HG03066 (cell line): ENCODE results near the gene REXO5.
"Not testable (repeated sequence)": the region's sequence is repeated elsewhere in the genome, so short reads cannot be mapped to it uniquely, and the experiment has no call there.

ENCODE experiments used
- ATAC-seq: cut with Tn5 transposase; IDR thresholded peaks from one replicate; pipeline ENCODE4 v1.9.1; 2021; ENCODE audit warnings: low read depth; ENCODE audit not compliant: unreplicated experiment

Gene REXO5

DNA sequence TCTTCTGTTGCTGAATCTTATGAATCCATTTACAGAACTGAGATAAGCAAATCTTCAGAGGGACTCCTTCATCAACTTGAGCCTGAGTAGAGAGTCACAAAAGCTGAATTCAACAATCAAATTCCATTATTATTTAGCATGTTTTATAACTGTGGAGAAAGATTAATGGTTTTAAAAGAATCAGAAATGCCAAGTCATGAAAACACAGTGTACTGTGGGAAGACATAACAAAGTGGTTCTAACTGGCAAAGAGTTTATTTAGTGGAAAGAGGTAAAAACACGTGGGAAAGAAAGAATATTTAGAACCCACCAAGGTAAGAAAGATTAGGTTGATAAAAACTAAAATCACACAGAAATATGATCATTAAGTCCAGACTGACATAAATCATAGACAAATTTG lies 5.0 kb upstream of the REXO5 start:
- no peak for ATAC-seq

DNA sequence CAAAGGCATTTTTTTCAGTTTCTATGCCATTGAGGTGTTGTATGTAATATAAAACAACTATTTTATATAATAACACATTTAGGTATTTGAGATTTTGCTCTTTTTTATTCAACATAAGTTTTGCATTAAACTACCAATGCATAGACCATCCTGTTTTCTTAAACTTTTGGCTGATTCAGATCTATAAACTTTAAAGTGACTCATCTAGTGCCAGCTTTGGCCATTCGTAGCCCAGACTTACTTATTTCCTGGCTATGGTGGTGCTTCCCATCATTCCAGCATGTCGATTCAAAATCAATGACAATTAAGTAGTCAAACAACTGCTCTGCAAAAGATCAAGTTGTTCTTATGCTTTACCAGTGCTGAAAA lies 3.2 kb upstream of the REXO5 start:
- no peak for ATAC-seq

DNA sequence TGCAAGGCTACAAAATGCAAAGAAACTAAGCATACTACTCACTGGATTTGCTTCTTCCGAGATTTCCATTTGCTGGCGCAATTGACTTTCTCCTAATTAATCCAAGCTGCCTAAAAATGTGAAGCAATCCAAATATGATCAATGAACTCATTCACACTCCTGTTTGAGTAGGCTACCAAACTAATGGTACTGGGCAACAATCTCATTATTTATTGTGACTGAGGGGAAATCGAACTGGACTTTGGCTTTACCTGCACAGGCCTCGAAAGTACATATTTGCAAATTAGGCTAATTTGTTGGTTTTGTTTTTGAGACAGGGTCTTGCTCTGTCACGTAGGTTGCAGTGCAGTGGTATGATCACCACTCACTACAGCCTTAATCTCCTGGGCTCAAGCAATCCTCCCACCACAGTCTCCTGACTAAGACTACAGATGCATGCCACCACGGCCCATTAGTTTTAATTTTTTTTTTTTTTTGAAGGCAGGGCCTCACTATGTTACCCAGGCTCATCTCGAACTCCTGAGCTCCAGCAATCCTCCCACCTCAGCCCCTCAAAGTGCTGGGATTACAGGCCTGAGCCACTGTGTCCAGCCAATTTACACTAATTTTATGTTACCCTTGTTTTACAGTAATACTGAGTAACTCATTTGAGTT lies 2.6 kb upstream of the REXO5 start:
- no peak for ATAC-seq

DNA sequence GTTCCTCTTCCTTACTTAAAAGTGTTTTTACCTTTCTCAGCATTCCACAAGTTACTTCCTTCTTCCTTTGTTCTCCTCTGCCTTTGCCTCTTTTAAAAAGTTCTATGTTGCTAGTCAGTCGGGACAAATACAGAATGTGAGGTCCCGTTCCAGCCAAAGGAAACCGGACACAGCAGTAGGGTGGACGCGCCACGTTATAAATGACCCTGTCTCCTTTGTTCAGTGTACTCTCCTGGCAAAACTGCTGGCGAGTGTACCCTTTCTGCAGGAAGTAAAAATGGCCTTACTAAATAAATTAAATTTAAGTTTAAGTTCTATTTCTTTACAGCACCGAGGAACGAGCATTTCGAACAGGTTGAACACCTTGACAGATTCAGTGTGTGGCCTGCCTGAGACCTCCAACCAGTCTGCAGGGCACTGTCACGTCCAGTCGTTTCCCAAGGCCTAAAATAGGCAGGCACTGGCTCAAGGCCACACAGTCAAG lies 601 bp upstream of the REXO5 start:
- not testable (repeated sequence) for ATAC-seq

DNA sequence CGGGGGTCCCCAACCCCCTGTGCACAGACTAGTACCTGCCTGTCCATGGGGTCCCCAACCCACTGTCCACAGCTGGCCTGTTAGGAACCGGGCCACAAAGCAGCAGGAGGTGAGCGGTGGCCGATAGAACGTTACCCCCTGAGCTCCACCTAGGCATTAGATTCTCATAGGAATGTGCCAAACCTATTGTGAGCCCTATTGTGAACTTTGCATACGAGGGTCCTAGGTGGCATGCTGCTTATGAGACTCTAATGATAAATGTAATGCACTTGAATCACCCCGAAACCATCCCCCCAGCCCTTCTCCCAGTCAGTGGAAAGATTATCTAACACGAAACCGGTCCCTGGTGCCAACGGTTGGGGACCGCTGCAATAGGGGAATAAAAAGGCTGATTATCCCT lies 1.5 kb downstream of the REXO5 start:
- ATAC-seq = no peak

- no peak for ATAC-seq
Observed at GRCh38 chr16:20811889-20812439, 5.6 kb downstream of the REXO5 start.

GRCh38 chr16:20812510-20812909 lies 6.2 kb downstream of the REXO5 start:
- ATAC-seq = no peak

DNA sequence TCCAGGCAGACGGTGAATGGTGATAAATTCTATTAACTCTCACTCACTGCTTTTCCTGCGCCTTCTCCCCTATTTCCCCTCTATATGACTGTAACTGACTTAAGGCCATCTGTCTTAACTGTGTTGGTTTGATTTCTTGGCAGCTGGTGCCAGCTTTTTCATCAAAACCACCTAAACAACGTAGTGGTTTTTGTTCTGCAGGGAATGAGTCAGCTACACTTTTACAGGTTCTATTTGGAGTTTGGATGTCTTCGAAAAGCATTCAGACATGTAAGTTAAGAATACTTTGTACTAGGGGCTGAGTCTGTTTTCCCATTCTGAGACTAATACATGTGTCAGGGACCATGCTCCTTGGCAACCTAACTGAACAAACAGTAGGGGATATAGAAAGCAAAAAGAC lies 8.5 kb downstream of the REXO5 start:
- no peak for ATAC-seq

DNA sequence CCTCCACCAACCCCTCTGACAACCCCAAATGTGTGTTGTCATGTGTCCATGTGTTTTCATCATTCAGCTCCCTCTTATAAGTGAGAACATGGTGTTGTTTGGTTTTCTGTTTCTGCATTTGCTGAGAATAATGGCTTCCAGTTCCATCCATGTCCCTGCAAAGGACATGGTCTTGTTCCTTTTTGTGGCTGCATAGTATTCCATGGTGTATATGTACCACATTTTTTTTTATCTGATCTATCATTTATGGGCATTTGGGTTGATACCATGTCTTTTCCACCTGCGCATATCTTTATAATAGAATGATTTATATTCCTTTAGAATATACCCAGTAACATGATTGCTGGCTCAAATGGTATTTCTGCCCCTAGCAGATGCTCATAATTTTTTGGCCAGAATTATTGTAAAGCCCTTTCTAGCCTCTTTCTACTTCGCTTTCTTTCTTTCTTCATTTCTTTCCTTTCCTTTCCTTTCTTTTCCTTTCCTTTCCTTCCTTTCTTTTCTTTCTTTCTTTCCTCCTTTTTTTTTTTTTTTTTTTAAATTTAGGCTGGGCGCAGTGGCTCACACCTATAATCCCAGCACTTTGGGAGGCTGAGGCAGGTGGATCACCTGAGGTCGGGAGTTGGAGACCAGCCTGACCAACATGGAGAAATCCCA lies 12.7 kb downstream of the REXO5 start:
- ATAC-seq = no peak

- no peak for ATAC-seq
Observed at GRCh38 chr16:20821682-20822081, 15.4 kb downstream of the REXO5 start.

DNA sequence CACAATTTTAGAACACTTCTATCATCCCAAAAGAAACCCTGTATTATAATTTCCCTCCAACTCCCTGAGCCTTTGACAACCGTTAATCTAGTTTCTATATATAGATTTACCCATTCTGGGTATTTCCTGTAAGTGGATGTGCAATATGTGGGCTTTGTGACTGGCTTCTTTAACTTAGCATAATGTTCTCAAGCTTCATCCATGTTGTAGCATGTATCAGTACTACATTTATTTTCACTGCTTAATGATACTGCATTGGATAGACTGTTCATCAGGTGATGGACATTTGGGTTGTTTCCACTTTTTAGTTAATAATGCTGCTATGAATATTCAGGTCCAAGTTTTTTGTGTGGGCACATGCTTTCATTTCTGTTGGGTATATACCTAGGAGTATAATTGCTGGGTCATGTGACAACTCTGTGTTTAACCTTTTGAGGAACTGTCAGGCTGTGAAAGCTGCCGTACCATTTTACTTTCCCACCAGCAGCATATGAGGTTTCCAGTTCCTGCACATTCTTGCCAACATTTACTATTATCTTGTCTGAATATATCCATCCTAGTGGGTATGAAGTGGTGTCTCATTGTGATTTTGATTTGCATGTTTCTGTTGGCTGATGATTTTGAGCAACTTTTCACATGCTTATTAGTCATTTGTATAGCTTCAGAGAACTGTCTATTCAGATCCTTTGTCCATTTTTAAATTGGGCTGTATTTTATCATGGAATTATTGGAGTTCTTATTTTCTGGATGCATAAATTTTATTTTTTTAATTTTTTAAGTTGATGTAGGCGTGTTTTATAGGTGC lies 16.4 kb downstream of the REXO5 start:
- no peak for ATAC-seq

GRCh38 chr16:20826039-20826566 lies 19.8 kb downstream of the REXO5 start:
- ATAC-seq = no peak

- no peak for ATAC-seq
Observed at GRCh38 chr16:20829536-20829935, 23.2 kb downstream of the REXO5 start.

DNA sequence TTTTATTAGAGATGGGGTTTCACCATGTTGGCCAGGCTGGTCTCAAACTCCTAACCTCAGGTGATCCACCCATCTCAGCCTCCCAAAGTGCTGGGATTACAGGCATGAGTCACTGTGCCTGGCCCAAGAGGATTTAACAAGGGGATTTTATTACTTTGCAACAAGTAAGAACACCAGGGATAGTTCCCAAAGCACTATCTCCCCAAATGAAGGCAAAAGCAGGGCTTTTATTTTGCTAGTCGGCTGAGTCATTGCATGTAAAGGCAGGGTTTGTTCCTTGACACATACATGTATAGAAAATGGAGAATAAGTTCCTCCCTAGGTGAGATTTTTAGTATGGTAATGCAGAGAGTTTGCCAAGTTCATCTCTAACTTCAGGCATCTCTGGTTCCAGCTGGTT lies 24.0 kb downstream of the REXO5 start:
- ATAC-seq = no peak

GRCh38 chr16:20833086-20833485 lies 26.8 kb downstream of the REXO5 start:
- ATAC-seq = no peak

DNA sequence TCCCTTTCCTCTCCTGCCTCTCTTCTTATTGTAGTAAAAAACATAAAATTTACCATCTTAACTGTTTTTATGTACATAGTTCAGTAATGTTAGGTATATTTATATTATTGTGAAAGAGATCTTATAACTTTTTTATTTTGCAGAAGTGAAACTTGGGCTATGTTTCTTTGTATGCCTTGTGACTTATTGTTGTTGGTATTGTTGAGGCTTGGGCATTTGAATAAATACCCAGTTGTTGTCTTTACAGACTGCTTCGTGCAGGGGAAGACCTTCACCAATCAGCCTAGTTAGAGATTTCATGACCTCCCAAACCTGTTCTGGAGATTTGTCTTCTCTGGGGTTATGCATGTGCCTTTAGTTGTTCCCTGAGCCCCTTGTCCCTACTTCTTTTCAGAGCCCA lies 31.9 kb downstream of the REXO5 start:
- ATAC-seq = no peak

- no peak for ATAC-seq
Observed at GRCh38 chr16:20839504-20839903, 33.2 kb downstream of the REXO5 start.

GRCh38 chr16:20844054-20844453 lies 37.7 kb downstream of the REXO5 start:
- no peak for ATAC-seq

DNA sequence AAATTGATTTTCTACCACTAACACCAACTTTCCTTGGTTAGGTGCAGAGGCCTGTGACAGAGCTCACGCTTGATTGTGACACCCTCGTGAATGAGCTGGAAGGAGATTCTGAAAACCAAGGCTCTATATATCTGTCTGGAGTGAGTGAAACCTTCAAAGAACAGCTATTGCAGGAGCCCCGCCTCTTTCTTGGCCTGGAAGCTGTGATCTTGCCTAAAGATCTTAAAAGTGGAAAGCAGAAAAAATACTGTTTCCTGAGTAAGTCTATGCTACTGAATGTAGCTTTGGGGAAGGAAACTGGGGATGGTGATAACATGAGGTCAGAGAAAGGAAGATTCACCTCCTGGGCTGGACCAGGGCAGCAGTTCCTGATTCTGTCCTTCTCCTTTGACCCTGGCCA lies 38.3 kb downstream of the REXO5 start:
- no peak for ATAC-seq

GRCh38 chr16:20846030-20846429 lies 39.7 kb downstream of the REXO5 start:
- ATAC-seq = no peak

GRCh38 chr16:20846551-20846950 lies 40.2 kb downstream of the REXO5 start:
- ATAC-seq = no peak
